ENCODE results near the gene IL21. TPM values are rescaled to one million over a fixed set of nuclear protein-coding genes. Genes with fewer than 3 reads are reported as not detected.

The IL21 gene
- total and polyA plus RNA-seq, 10 donors, result 0.09 to 0.20 (median 0.10) TPM; not detected in 5

DNA sequence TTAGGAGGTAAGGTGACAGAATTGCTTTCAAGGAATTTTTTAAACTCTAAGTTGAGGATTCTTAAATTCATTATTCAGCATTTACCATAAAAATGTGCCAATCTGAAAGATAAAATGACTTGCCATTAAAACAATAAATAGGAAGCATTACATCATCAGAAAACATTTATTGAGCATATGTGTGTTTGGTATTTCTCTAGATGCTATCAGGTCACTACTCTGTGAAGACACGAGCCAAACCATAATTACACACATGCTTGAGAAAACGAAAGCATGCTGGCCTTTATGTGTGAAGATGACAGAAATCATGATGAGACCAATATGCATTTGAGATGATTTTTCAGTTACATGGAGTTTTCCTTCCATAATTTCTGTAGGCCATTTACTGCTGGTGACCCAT is 12.3 kb upstream of the IL21 start:
- DNase-seq, result no peak
- Histone ChIP-seq H3K4me1 (peaks cover 0 to 6% (median 1%) of the 10 kb centered on the region in 6 donors), H3K4me3 (no peak overlapping the region), H3K36me3 (no peaks in the 10 kb centered on the region), H3K27ac (no peak overlapping the region), H3K9me3 (no peaks in the 10 kb centered on the region), H3K27me3 (replicated peaks in 1 of 7) (peaks cover 0 to 5% (median 0%) of the 10 kb centered on the region in 7 donors)
- intact Hi-C loops (cut with DNase I; ENCODE audit: low total_unique reads), result no loop called here
- WGBS, 5 donors, result 59 to 72% (median 68%) methylated on average over 2 of the region's 2 CpGs
- TF ChIP-seq POLR2AphosphoS5 (IDR thresholded peaks at IDR 0.05) (no peak), POLR2A (IDR thresholded peaks at IDR 0.05) (no peak)
- TF ChIP-seq, protein P1, sequence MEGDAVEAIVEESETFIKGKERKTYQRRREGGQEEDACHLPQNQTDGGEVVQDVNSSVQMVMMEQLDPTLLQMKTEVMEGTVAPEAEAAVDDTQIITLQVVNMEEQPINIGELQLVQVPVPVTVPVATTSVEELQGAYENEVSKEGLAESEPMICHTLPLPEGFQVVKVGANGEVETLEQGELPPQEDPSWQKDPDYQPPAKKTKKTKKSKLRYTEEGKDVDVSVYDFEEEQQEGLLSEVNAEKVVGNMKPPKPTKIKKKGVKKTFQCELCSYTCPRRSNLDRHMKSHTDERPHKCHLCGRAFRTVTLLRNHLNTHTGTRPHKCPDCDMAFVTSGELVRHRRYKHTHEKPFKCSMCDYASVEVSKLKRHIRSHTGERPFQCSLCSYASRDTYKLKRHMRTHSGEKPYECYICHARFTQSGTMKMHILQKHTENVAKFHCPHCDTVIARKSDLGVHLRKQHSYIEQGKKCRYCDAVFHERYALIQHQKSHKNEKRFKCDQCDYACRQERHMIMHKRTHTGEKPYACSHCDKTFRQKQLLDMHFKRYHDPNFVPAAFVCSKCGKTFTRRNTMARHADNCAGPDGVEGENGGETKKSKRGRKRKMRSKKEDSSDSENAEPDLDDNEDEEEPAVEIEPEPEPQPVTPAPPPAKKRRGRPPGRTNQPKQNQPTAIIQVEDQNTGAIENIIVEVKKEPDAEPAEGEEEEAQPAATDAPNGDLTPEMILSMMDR (IDR thresholded peaks at IDR 0.05 in 8 of 11, conservative IDR thresholded peaks at IDR 0.05 in 3 of 11), result no peak

DNA sequence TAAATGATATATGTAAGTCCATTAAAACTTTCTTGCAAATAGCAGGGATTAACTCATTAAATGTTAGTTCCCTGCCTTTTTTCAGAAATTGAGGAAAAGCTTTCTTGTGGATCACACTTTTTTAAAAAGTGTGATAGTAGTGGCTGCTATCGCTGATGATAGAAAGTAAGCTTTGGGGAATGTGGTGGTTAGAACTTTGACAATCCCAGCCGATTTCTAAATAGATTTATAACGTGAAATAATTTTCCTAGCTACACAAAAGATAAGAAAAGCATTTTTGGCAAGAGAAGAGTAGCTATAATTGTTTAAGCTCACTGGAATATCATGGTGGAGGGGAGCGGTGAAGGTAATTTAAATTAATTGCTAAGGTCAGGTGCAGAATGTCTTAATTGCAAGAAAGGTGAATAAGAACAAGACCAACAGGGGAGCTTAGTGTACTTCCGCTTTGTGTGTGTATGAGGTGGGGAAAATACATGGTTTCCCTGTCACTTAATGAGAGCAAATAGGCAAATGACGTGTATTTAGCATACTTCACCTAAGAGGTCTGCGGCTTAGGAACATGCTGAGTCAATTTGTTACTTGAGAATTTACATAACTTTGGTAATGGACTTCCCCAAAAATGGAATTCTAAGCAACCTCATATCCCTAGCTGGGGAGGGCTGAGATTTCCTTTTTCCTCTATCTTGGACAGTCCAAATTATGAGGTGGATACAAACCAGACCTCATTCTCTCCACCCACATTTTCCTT is 11.7 kb upstream of the IL21 start:
- WGBS, 5 donors, result 72 to 84% (median 75%) methylated on average over 7 of the region's 7 CpGs
- Histone ChIP-seq H3K4me3 (no peak overlapping the region), H3K27ac (no peak overlapping the region), H3K4me1 (peaks cover 0 to 6% (median 1%) of the 10 kb centered on the region in 6 donors), H3K36me3 (no peaks in the 10 kb centered on the region), H3K9me3 (no peaks in the 10 kb centered on the region), H3K27me3 (replicated peaks in 1 of 7) (peaks cover 0 to 5% (median 0%) of the 10 kb centered on the region in 7 donors)
- intact Hi-C loops (cut with DNase I; ENCODE audit: low total_unique reads), result no loop called here
- no peak for DNase-seq
- TF ChIP-seq, protein P1 (IDR thresholded peaks at IDR 0.05 in 8 of 11, conservative IDR thresholded peaks at IDR 0.05 in 3 of 11), result no peak
- no peak for TF ChIP-seq POLR2AphosphoS5 (IDR thresholded peaks at IDR 0.05)
- TF ChIP-seq POLR2A (IDR thresholded peaks at IDR 0.05), result no peak

DNA sequence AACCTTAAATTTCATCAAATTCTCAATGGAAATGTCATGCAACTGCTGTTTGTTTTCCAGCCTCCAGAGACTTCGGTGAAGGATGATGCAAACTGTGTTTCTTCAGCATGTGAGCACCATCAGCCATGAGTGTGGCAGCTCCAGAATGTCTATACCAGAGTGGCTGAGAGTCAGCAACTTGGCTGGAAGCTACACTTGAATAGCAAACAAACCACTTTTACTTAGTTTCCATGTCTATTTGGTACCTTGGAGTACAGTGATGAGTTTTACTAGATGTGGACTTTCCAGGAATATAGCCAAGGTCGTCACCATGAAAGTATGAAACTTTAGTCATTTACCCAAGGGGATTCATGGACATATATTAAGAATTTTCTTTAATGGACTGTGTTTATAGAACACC is 4.3 kb upstream of the IL21 start:
- H3K36me3 ChIP-seq, result no peaks in the 10 kb centered on the region
- TF ChIP-seq POLR2AphosphoS5 (IDR thresholded peaks at IDR 0.05) (no peak), POLR2A (IDR thresholded peaks at IDR 0.05) (no peak)
- TF ChIP-seq, protein P1 (IDR thresholded peaks at IDR 0.05 in 8 of 11, conservative IDR thresholded peaks at IDR 0.05 in 3 of 11), result no peak
- 80 to 88% (median 80%) methylated on average over 2 of the region's 2 CpGs for WGBS, 5 donors
- no peaks in the 10 kb centered on the region for H3K9me3 ChIP-seq
- H3K4me3 ChIP-seq, result no peak overlapping the region
- intact Hi-C loops (cut with DNase I; ENCODE audit: low total_unique reads), result no loop called here
- DNase-seq, result no peak
- no peak overlapping the region for H3K27ac ChIP-seq
- H3K4me1 ChIP-seq, result no peaks in the 10 kb centered on the region
- peaks cover 0 to 4% (median 0%) of the 10 kb centered on the region in 7 donors for H3K27me3 ChIP-seq (replicated peaks in 1 of 7)

DNA sequence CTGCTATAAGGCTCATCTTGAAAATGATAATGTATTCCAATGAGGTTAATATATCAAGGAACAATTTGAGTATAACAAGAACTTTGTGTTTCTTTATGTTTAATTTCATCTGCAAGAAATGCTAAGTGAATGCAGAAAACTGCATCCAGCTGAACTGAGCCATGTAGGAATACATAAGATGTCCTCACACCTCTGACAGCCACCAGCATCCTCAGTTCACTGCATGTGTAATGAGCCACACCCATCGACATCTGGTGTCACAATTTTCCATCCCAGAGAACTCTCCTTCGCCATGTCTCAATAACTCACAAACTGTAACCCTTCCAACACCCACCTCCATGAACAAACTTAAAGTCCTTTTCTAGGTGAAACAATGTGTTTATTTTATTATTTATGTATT is 3.3 kb upstream of the IL21 start:
- no peaks in the 10 kb centered on the region for H3K4me1 ChIP-seq
- H3K27me3 ChIP-seq (replicated peaks in 1 of 7), result no peaks in the 10 kb centered on the region
- intact Hi-C loops (cut with DNase I; ENCODE audit: low total_unique reads), result no loop called here
- H3K4me3 ChIP-seq, result no peak overlapping the region
- no peaks in the 10 kb centered on the region for H3K9me3 ChIP-seq
- DNase-seq, result no peak
- no peaks in the 10 kb centered on the region for H3K36me3 ChIP-seq
- WGBS, 5 donors, result 39 to 90% (median 83%) methylated on average over 2 of the region's 2 CpGs
- TF ChIP-seq POLR2AphosphoS5 (IDR thresholded peaks at IDR 0.05), result no peak
- no peak for TF ChIP-seq POLR2A (IDR thresholded peaks at IDR 0.05)
- TF ChIP-seq, protein P1 (IDR thresholded peaks at IDR 0.05 in 8 of 11, conservative IDR thresholded peaks at IDR 0.05 in 3 of 11), result no peak
- no peak overlapping the region for H3K27ac ChIP-seq

Measured in spleen (tissue), 11 donors.